Measurements from ENCODE around the gene PPP1R10.

- no peak for TF ChIP-seq CTCF (optimal IDR thresholded peaks at IDR 0.05 in 1 of 3, IDR thresholded peaks at IDR 0.05 in 1 of 3, conservative IDR thresholded peaks at IDR 0.05 in 1 of 3; ENCODE audit: extremely low read depth in 1 of 3, insufficient read depth in 2 of 3, low read length in 3 of 3)
- TF ChIP-seq EZH2 (IDR thresholded peaks at IDR 0.05; ENCODE audit: low read length): no peak
Measured at GRCh38 chr6:30616811-30617564, at the start of gene PPP1R10.

All from keratinocyte (primary cell).